Measurements from ENCODE around the gene GCG. TPM values are rescaled to one million over a fixed set of nuclear protein-coding genes. Genes with fewer than 3 reads are reported as not detected.

Gene GCG
- total RNA-seq, 4 donors from 2014 or later: not detected

DNA sequence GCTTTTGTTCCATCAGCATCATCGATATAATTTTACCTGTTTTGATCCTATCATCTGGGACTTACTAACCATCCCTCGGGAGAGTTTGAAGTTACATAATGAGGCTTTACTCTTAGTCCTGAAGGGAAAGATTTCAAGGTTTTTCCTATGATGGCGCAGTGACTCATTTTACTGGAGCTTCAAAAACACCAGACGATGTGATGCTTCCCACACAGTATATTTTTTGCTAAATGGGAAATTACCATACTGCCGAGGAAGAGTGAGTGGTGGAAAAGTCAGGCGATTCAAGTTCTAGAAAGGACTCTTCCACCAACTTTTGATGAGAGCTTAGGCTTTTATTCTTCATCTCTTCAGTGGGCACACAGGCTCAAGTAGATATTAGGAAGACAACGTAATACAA is 44.6 kb upstream of the GCG start:
- WGBS, 2 donors: 84 to 94% methylated on average over 7 of the region's 7 CpGs
- no peak for TF ChIP-seq POLR2A (IDR thresholded peaks at IDR 0.05)
- TF ChIP-seq, protein P1, sequence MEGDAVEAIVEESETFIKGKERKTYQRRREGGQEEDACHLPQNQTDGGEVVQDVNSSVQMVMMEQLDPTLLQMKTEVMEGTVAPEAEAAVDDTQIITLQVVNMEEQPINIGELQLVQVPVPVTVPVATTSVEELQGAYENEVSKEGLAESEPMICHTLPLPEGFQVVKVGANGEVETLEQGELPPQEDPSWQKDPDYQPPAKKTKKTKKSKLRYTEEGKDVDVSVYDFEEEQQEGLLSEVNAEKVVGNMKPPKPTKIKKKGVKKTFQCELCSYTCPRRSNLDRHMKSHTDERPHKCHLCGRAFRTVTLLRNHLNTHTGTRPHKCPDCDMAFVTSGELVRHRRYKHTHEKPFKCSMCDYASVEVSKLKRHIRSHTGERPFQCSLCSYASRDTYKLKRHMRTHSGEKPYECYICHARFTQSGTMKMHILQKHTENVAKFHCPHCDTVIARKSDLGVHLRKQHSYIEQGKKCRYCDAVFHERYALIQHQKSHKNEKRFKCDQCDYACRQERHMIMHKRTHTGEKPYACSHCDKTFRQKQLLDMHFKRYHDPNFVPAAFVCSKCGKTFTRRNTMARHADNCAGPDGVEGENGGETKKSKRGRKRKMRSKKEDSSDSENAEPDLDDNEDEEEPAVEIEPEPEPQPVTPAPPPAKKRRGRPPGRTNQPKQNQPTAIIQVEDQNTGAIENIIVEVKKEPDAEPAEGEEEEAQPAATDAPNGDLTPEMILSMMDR (IDR thresholded peaks at IDR 0.05): no peak
- Histone ChIP-seq H3K9me3 (no peaks in the 10 kb centered on the region), H3K4me3 (replicated peaks in 1 of 3) (no peak overlapping the region), H3K36me3 (no peaks in the 10 kb centered on the region), H3K4me1 (no peaks in the 10 kb centered on the region), H3K27me3 (no peaks in the 10 kb centered on the region), H3K27ac (no peak overlapping the region)
- intact Hi-C loops (cut with DNase I): no loop called here
- no peak for DNase-seq

DNA sequence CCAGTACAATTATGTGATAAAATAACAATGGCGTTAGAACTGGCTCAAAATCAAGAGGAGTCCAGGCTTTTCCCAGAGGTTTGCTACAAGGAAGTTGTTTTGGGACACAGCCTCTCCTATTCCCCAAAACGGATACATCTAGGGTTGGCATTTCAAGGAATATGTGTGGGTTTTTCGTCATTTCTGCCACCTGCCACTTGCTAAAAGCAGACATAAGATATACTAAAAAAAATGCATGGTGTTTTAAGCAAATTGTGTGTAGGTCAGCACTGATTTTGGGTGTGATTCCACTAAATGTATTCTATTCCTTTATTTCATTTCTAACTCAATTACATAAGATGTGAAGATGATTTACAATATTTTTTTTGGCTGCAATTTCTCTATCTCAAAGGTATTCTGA is 36.4 kb upstream of the GCG start:
- H3K27me3 ChIP-seq: no peaks in the 10 kb centered on the region
- H3K27ac ChIP-seq: no peak overlapping the region
- DNase-seq: no peak
- WGBS, 2 donors: 63 to 67% methylated on average over 3 of the region's 3 CpGs
- intact Hi-C loops (cut with DNase I): no loop called here
- H3K36me3 ChIP-seq: no peaks in the 10 kb centered on the region
- no peaks in the 10 kb centered on the region for H3K9me3 ChIP-seq
- TF ChIP-seq, protein P1 (IDR thresholded peaks at IDR 0.05): no peak
- no peak for TF ChIP-seq POLR2A (IDR thresholded peaks at IDR 0.05)
- H3K4me3 ChIP-seq (replicated peaks in 1 of 3): no peak overlapping the region
- H3K4me1 ChIP-seq: no peaks in the 10 kb centered on the region

DNA sequence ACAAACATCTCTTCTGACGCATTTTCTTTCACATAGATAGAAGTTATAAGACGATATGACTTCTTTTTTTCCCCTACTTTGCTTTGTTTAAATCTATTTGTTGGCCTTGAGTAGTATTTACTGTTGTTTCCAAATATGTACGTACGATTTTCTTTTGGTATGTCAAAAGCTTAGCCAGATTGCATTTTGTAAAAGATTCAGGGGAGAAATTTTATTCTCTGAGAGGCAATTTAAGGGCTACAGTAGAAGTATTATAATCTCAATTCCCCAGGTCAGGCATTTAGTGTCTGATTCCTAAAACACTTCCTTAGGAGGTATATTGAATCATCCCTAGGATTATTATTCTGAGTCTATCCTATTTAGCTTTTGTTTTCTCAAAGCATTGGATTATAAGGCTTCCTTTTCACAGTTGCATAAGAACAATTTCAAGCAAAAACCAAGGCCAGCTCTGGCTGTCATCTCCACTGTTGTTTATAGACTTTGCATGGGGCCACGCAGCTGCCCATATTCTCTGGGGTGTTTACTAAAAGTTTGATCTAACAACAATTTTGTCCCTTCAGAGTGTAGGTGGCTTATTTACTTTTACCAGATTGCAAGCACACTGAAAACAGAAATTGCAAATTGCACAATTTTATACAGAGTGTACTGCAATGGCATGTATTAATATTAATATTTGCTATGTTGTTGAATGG is 33.6 kb upstream of the GCG start:
- Histone ChIP-seq H3K27ac (no peak overlapping the region), H3K4me1 (no peaks in the 10 kb centered on the region), H3K27me3 (no peaks in the 10 kb centered on the region), H3K4me3 (replicated peaks in 1 of 3) (no peak overlapping the region), H3K9me3 (no peaks in the 10 kb centered on the region), H3K36me3 (no peaks in the 10 kb centered on the region)
- DNase-seq: no peak
- 91% methylated on average over 5 of the region's 5 CpGs for WGBS, 2 donors
- intact Hi-C loops (cut with DNase I): no loop called here
- TF ChIP-seq, protein P1 (IDR thresholded peaks at IDR 0.05): no peak
- no peak for TF ChIP-seq POLR2A (IDR thresholded peaks at IDR 0.05)

DNA sequence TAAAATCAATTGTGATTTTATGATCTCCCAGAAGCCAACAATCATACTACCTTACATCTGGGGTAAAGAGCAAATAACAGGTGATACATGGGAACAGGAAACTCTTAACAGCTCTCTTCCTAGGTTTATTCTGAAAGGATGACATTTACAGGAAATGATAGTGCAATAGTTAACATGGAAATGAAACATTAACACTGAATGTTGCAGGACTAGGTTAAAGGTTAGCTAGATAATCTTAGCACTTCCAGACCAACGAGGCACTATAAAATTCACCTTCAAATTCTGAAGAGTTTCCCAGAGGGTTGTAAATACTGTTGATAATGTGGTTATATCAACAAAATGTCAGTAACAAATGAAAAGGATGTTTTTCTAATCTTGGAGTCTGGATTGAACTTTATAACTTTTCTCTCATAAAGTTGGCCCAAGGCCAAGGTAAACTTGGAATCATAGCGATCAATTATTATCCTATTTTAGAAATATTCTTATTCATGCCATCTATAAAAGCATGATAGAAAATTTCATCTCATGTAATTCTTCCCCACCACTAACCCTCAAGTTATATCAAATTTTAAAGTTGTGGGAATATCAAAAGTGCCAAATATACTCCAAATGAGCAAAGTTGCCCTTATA is 32.9 kb upstream of the GCG start:
- H3K27me3 ChIP-seq: no peaks in the 10 kb centered on the region
- no peak overlapping the region for H3K4me3 ChIP-seq (replicated peaks in 1 of 3)
- intact Hi-C loops (cut with DNase I): no loop called here
- 53 to 58% methylated on average over 2 of the region's 2 CpGs for WGBS, 2 donors
- H3K9me3 ChIP-seq: no peaks in the 10 kb centered on the region
- H3K36me3 ChIP-seq: no peaks in the 10 kb centered on the region
- TF ChIP-seq, protein P1 (IDR thresholded peaks at IDR 0.05): no peak
- no peak for TF ChIP-seq POLR2A (IDR thresholded peaks at IDR 0.05)
- no peaks in the 10 kb centered on the region for H3K4me1 ChIP-seq
- no peak overlapping the region for H3K27ac ChIP-seq
- DNase-seq: no peak

DNA sequence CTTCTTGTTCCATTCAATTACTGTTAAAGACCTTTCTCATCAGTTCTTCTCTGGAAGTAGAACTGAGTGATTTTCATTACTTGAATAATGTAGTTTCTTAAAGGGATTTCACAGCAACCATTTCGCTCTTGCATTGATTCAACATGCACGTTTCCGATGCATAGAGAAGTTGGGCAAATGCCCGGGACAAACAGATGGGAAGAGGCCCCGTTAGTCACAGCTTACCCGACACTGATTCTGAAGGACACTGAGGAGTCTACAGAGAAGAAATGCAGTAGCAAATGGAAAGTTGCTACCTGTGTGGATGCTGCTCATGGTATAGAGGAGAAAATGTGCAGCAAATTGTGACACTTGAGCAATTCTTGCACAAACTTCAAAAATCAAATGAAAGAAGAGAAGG is 32.3 kb upstream of the GCG start:
- Histone ChIP-seq H3K36me3 (no peaks in the 10 kb centered on the region), H3K4me3 (replicated peaks in 1 of 3) (no peak overlapping the region), H3K27me3 (no peaks in the 10 kb centered on the region), H3K27ac (no peak overlapping the region), H3K9me3 (no peaks in the 10 kb centered on the region), H3K4me1 (no peaks in the 10 kb centered on the region)
- no peak for DNase-seq
- WGBS, 2 donors: 93 to 94% methylated on average over 6 of the region's 6 CpGs
- intact Hi-C loops (cut with DNase I): no loop called here
- TF ChIP-seq POLR2A (IDR thresholded peaks at IDR 0.05): no peak
- TF ChIP-seq, protein P1 (IDR thresholded peaks at IDR 0.05): no peak
